HepG2 (cell line): ENCODE results near the gene SGSH. TPM values are rescaled to one million over a fixed set of nuclear protein-coding genes. Genes with fewer than 3 reads are reported as not detected.

Experiments used
- HHEX ChIP-seq: IDR thresholded peaks from 2 replicates; pipeline ENCODE4 v1.6.1; 2016; ENCODE audit warnings: control low read depth
- KDM5B ChIP-seq: sonication (generic); formaldehyde crosslinking; IDR thresholded peaks from 2 replicates; pipeline ENCODE4 v1.4.0; 2020; ENCODE audit warnings: missing genetic modification reagents, mild to moderate bottlenecking, borderline replicate concordance
- KLF16 ChIP-seq, 2 experiments: sonication (generic) in 1 of 2; formaldehyde crosslinking in 1 of 2; IDR thresholded peaks; 2 replicates each; pipeline versions ENCODE4 v1.6.1 to v1.8.0; 2016 to 2023; ENCODE audit warnings: missing genetic modification reagents in 2 of 2, missing compliant biosample characterization in 1 of 2
- MYC ChIP-seq: sonication (generic); formaldehyde crosslinking; IDR thresholded peaks from 2 replicates; pipeline ENCODE4 v1.9.0; 2021; ENCODE audit warnings: missing genetic modification reagents, borderline replicate concordance
- NFIC ChIP-seq: IDR thresholded peaks from 2 replicates; pipeline ENCODE4 v1.6.1; 2012; ENCODE audit warnings: mild to moderate bottlenecking, low read length, inconsistent platforms
- NONO ChIP-seq, 2 experiments: fragments of 450-650 bp in 1 of 2; sonication (generic) in 1 of 2; formaldehyde crosslinking in 1 of 2; IDR thresholded peaks in 1 of 2; conservative IDR thresholded peaks in 1 of 2; 2 replicates each; pipeline versions ENCODE4 v1.6.1 to v1.8.0; 2017 to 2022; ENCODE audit warnings: mild to moderate bottlenecking in 1 of 2, missing genetic modification reagents in 1 of 2, moderate library complexity in 1 of 2
- RFXAP ChIP-seq: sonication (generic); formaldehyde crosslinking; IDR thresholded peaks from 2 replicates; pipeline ENCODE4 v1.4.0; 2020; ENCODE audit warnings: missing genetic modification reagents, borderline replicate concordance
- SKIL ChIP-seq: sonication (generic); formaldehyde crosslinking; IDR thresholded peaks from 2 replicates; pipeline ENCODE4 v1.8.0; 2022; ENCODE audit warnings: missing genetic modification reagents, mild to moderate bottlenecking, moderate library complexity, borderline replicate concordance
- SNAPC5 ChIP-seq: sonication (generic); formaldehyde crosslinking; IDR thresholded peaks from 2 replicates; pipeline ENCODE4 v1.8.1; 2023; ENCODE audit warnings: mild to moderate bottlenecking, missing genetic modification reagents, borderline replicate concordance
- SRSF9 ChIP-seq: fragments of 200-400 bp; formaldehyde crosslinking; IDR thresholded peaks from 2 replicates; pipeline ENCODE4 v1.6.1; 2018; ENCODE audit warnings: borderline replicate concordance, mild to moderate bottlenecking, low read depth, low read length; ENCODE audit not compliant: insufficient read depth, poor library complexity, severe bottlenecking
- STAT6 ChIP-seq: sonication (generic); formaldehyde crosslinking; IDR thresholded peaks from 2 replicates; pipeline ENCODE4 v1.4.0; 2020; ENCODE audit warnings: missing genetic modification reagents, mild to moderate bottlenecking, borderline replicate concordance
- ZBTB7A ChIP-seq: sonication (generic); formaldehyde crosslinking; IDR thresholded peaks from 2 replicates; pipeline ENCODE4 v1.8.0; 2022; ENCODE audit warnings: mild to moderate bottlenecking, missing genetic modification reagents
- ZC3H13 ChIP-seq: sonication (generic); formaldehyde crosslinking; IDR thresholded peaks from 2 replicates; pipeline ENCODE4 v1.8.1; 2023; ENCODE audit warnings: mild to moderate bottlenecking, missing genetic modification reagents, moderate library complexity
- ZNF101 ChIP-seq: sonication (generic); formaldehyde crosslinking; IDR thresholded peaks from 2 replicates; pipeline ENCODE4 v1.4.0; 2020; ENCODE audit warnings: mild to moderate bottlenecking, low read depth, missing genetic modification reagents, borderline replicate concordance
- ZNF280B ChIP-seq: sonication (generic); formaldehyde crosslinking; IDR thresholded peaks from 2 replicates; pipeline ENCODE4 v1.5.0; 2020; ENCODE audit warnings: missing genetic modification reagents, mild to moderate bottlenecking, borderline replicate concordance
- ZNF30 ChIP-seq: sonication (generic); formaldehyde crosslinking; IDR thresholded peaks from 2 replicates; pipeline ENCODE4 v1.5.0; 2020; ENCODE audit warnings: mild to moderate bottlenecking, missing genetic modification reagents
- ZNF33B ChIP-seq: sonication (generic); formaldehyde crosslinking; IDR thresholded peaks from 2 replicates; pipeline ENCODE4 v1.5.1; 2020; ENCODE audit warnings: mild to moderate bottlenecking, missing genetic modification reagents
- ZNF354B ChIP-seq: sonication (generic); formaldehyde crosslinking; IDR thresholded peaks from 2 replicates; pipeline ENCODE4 v1.8.0; 2022; ENCODE audit warnings: mild to moderate bottlenecking, missing genetic modification reagents
- ZNF44 ChIP-seq: sonication (generic); formaldehyde crosslinking; IDR thresholded peaks from 2 replicates; pipeline ENCODE4 v1.5.1; 2020; ENCODE audit warnings: mild to moderate bottlenecking, missing genetic modification reagents
- ZNF549 ChIP-seq: sonication (generic); formaldehyde crosslinking; IDR thresholded peaks from 2 replicates; pipeline ENCODE4 v1.5.0; 2020; ENCODE audit warnings: missing genetic modification reagents
- ZNF576 ChIP-seq: sonication (generic); formaldehyde crosslinking; IDR thresholded peaks from 2 replicates; pipeline ENCODE4 v1.4.0; 2020; ENCODE audit warnings: mild to moderate bottlenecking, missing genetic modification reagents
- ZNF83 ChIP-seq: sonication (generic); formaldehyde crosslinking; IDR thresholded peaks from 2 replicates; pipeline ENCODE4 v1.4.0; 2020; ENCODE audit warnings: missing genetic modification reagents, mild to moderate bottlenecking, borderline replicate concordance
- ZNF850 ChIP-seq: sonication (generic); formaldehyde crosslinking; conservative IDR thresholded peaks from 2 replicates; pipeline ENCODE4 v1.9.0; 2021; ENCODE audit warnings: mild to moderate bottlenecking, missing genetic modification reagents
- polyA plus RNA-seq, 8 experiments: library from polyadenylated mRNA; depleted of rRNA in 3 of 8; stranded (reverse) in 7 of 8; unstranded in 1 of 8; fragments of >200 nt; fragmentation: Illumina TruSeq in 4 of 8; extraction: Trizol in 4 of 8; gene quantifications; 2 replicates each; pipeline versions ENCODE4 v1.2.1 to v1.2.3, GENCODE V29; 2011 to 2016; ENCODE audit warnings: low read depth in 4 of 8, missing spikeins in 1 of 8, mixed read lengths in 1 of 8; ENCODE audit not compliant: insufficient read depth in 1 of 8
- total RNA-seq, 5 experiments: library from RNA; depleted of rRNA; stranded (reverse); fragments of >200 nt; fragmentation: Illumina TruSeq; extraction: Trizol; gene quantifications; 2 replicates each; pipeline ENCODE4 v1.2.3, GENCODE V29; 2016; ENCODE audit warnings: low read depth in 1 of 5

The SGSH gene
- total and polyA plus RNA-seq, 2 of the 13 experiments (the other 11 are each of a cell fraction or from before 2014, with no cell fraction given), result 12.2 to 17.6 TPM

- no peak for TF ChIP-seq ZNF101 (CRISPR knock-in tag)
- no peak for TF ChIP-seq ZBTB7A (CRISPR knock-in tag)
- no peak for TF ChIP-seq KLF16 (CRISPR knock-in tag; IDR thresholded peaks at IDR 0.05)
- TF ChIP-seq ZNF354B, result no peak
- no peak for TF ChIP-seq NFIC
- no peak for TF ChIP-seq NONO (IDR thresholded peaks at IDR 0.05)
- TF ChIP-seq NONO (CRISPR knock-in tag; conservative IDR thresholded peaks at IDR 0.05), result 0 out of 2 replicates have a peak, but pooled peaks have one; percentile 37
- TF ChIP-seq ZNF850 (CRISPR knock-in tag), result no peak; the same call in 1 of the 2 replicates
- TF ChIP-seq ZNF44 (CRISPR knock-in tag), result no peak
- TF ChIP-seq SKIL (CRISPR knock-in tag), result peak; percentile 72; the same call in 1 of the 2 replicates
- no peak for TF ChIP-seq ZNF33B (CRISPR knock-in tag)
- peak; percentile 62 for TF ChIP-seq MYC (CRISPR knock-in tag)
- no peak for TF ChIP-seq SNAPC5 (CRISPR knock-in tag)
- TF ChIP-seq HHEX (CRISPR knock-in tag), result no peak
- no peak for TF ChIP-seq ZNF549 (CRISPR knock-in tag)
- TF ChIP-seq RFXAP (CRISPR knock-in tag), result peak; percentile 42; the same call in 1 of the 2 replicates
- 0 out of 2 replicates have a peak, but pooled peaks have one; percentile 22 for TF ChIP-seq ZNF83 (CRISPR knock-in tag)
- TF ChIP-seq ZNF30 (CRISPR knock-in tag), result no peak
- no peak for TF ChIP-seq ZC3H13 (CRISPR knock-in tag)
- peak; percentile 56; the same call in 1 of the 2 replicates for TF ChIP-seq KDM5B (CRISPR knock-in tag)
- no peak for TF ChIP-seq SRSF9
- no peak for TF ChIP-seq ZNF280B
- TF ChIP-seq STAT6 (CRISPR knock-in tag), result no peak
- no peak for TF ChIP-seq ZNF576 (CRISPR knock-in tag)
These were observed 40.0 kb upstream of the SGSH start (continued) for GRCh38 chr17:80260069-80260535.
